NCI-H748 (cell line): ENCODE results near the gene RBPJ.

Experiments
- DNase-seq: peaks from one replicate; lab custom pipeline; 2025; ENCODE audit not compliant: unreplicated experiment; lab: John Stamatoyannopoulos, UW

The RBPJ gene

DNA sequence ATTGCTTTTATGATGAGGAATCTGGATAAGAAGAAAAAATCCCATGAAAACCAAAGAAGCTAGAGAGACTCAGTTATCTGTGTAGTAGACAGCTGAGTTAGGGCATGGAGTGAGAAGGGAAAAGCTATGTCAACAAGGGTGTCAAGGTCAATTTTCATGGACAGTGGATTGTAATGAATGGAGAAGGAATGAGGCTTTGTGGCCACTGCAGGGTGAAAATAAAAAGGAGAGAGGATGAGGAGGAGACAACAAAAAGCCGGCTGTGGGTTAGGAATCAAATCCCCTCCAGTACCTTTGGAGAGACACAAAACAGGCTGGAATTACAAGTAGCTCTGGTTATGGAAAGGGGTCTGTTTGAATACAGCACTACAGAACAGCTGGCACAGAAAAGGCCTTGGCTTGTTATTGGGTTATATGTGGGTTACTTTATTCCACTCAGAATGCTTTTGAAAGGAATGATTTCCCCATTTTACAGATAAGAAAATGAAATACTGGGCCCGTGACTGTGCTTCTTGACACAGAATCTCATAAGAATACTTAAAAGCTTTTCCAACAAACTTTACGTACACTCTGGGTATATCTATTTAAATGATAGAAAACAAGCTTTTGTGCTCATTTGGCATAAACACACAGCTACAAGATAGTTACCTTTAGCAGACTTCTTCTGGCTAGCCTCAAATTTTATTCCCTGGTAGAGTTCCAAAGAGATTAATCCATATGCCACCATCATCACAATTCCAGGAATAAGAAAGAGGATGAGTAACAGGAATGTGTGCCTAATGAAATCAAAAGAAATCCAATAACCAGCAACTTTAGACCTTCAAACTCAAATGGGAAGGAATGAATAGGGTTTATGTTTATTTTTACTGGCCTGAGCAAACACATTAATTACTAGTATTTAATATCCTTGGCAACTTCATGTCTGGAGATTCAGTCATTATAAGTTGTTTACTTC, 162.0 kb downstream of the RBPJ start:
- DNase-seq: no peak

DNA sequence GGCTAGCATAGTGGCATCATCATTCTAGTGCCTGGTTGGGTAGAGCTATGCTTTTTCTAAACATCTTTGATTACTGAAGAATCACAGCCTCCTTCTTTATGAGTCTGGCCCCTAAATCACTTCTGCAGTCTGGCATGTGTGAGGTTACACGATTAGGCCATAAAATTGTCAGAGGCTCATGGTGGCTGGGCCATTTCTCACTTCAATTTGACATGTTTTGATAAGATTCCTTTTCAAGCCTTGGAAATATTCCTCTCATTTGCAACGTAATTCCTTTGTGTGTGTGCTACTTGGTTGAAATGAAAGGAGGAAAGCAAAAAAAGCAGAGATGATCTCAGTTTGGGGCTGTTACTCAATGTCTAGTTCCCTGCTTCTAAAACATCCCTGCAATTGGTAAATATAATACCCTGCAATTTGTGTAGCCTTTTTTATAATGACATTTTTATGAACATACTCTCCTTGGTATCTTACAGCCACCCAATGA, 163.3 kb downstream of the RBPJ start:
- DNase-seq: no peak

DNA sequence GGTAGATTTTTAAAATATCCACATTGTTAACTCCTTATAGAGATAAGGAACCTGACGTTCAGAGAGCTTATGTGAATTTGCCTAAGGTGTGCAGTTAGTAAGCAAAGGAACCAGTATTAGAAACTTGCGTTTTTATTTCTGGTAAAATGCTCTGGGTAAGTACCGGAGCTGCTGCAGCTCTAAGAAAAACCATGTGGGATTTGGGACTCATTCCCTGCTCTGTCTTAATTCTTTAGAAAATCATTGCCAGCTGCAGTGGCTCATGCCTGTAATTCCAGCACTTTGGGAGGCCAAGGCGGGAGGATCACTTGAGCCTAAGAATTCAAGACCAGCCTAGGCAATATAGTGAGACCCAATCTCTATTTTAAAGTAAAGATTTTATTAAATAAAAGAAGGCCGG, 163.7 kb downstream of the RBPJ start:
- DNase-seq: no peak
